OCI-LY3 (cell line): ENCODE results near the gene LPAR3.

Source experiments
- CTCF ChIP-seq: fragments of 200-600, 300-600 bp; sonication (generic); IDR thresholded peaks from 2 replicates; pipeline ENCODE4 v1.5.1; 2014; ENCODE audit warnings: antibody characterized with exemption, low read length, low read depth
- EZH2phosphoT487 ChIP-seq: fragments of 200-600 bp; shearing (Covaris generic); IDR thresholded peaks from 2 replicates; pipeline ENCODE4 v1.6.1; 2018; ENCODE audit warnings: antibody characterized with exemption, mixed run types, low read depth

GRCh38 chr1:84933011-84933611 lies 40.1 kb upstream of the LPAR3 start:
- TF ChIP-seq CTCF (no peak), EZH2phosphoT487 (no peak)
